DOHH2 (cell line): ENCODE data around the gene PRCC.

Source experiments
- H3F3A ChIP-seq: fragments of 200-600 bp; sonication (generic), shearing (Covaris generic); 2 replicates; pipeline ENCODE4 v1.6.0; 2016; ENCODE audit warnings: antibody characterized with exemption, mild to moderate bottlenecking; ENCODE audit not compliant: control insufficient read depth, insufficient read depth
- H3K27ac ChIP-seq: fragments of 200-600 bp; sonication (generic); 2 replicates; pipeline ENCODE4 v1.5.1; 2014; ENCODE audit warnings: low read depth, mild to moderate bottlenecking, low read length, moderate library complexity
- H3K27me3 ChIP-seq: fragments of 200-600 bp; sonication (generic); 2 replicates; pipeline ENCODE4 v1.6.1; 2014; ENCODE audit warnings: mild to moderate bottlenecking, low read length, mixed read lengths; ENCODE audit not compliant: control insufficient read depth
- H3K36me3 ChIP-seq: fragments of 200-600 bp; sonication (generic); 2 replicates; pipeline ENCODE4 v1.6.1; 2014; ENCODE audit warnings: mild to moderate bottlenecking, low read length, moderate library complexity, mixed read lengths; ENCODE audit not compliant: control insufficient read depth
- H3K4me1 ChIP-seq: fragments of 200-600 bp; sonication (generic); 2 replicates; pipeline ENCODE4 v1.6.1; 2014; ENCODE audit warnings: mild to moderate bottlenecking, low read length, mixed read lengths; ENCODE audit not compliant: control insufficient read depth
- H3K4me2 ChIP-seq: fragments of 200-600 bp; sonication (generic); 2 replicates; pipeline ENCODE4 v1.6.0; 2014; ENCODE audit warnings: mild to moderate bottlenecking, low read length, moderate library complexity
- H3K4me3 ChIP-seq: fragments of 200-600 bp; sonication (generic); 2 replicates; pipeline ENCODE4 v1.5.1; 2014; ENCODE audit warnings: mild to moderate bottlenecking, low read length, mixed read lengths
- H3K79me2 ChIP-seq: fragments of 200-600 bp; sonication (generic); 2 replicates; pipeline ENCODE4 v1.6.1; 2014; ENCODE audit warnings: mild to moderate bottlenecking, low read length, mixed read lengths; ENCODE audit not compliant: control insufficient read depth
- H3K9me2 ChIP-seq: fragments of 200-600 bp; sonication (generic); replicated peaks from 2 replicates; pipeline ENCODE4 v1.6.1; 2014; ENCODE audit warnings: mild to moderate bottlenecking, low read length, mixed read lengths; ENCODE audit not compliant: control insufficient read depth
- H3K9me3 ChIP-seq: fragments of 200-600 bp; sonication (generic); 2 replicates; pipeline ENCODE4 v1.6.1; 2014; ENCODE audit warnings: antibody characterized with exemption, low read length, mixed read lengths; ENCODE audit not compliant: control insufficient read depth, insufficient read depth
- H4K20me1 ChIP-seq: fragments of 200-600 bp; sonication (generic); 2 replicates; pipeline ENCODE4 v1.6.0; 2014; ENCODE audit warnings: low read depth, mild to moderate bottlenecking, antibody characterized with exemption, low read length, moderate library complexity; ENCODE audit not compliant: control insufficient read depth, insufficient read depth
- EZH2phosphoT487 ChIP-seq: fragments of 200-600 bp; sonication (generic); IDR thresholded peaks from 2 replicates; pipeline ENCODE4 v1.6.1; 2017; ENCODE audit warnings: borderline replicate concordance, mild to moderate bottlenecking, antibody characterized with exemption, low read length, moderate library complexity, mixed read lengths
- TF ChIP-seq, protein P1 (sequence below): fragments of 200-600 bp; sonication (generic); IDR thresholded peaks from one replicate; pipeline ENCODE4 v1.5.1; 2014; ENCODE audit warnings: antibody characterized with exemption, mild to moderate bottlenecking, low read depth, low read length; ENCODE audit not compliant: poor library complexity, severe bottlenecking

Gene PRCC

DNA sequence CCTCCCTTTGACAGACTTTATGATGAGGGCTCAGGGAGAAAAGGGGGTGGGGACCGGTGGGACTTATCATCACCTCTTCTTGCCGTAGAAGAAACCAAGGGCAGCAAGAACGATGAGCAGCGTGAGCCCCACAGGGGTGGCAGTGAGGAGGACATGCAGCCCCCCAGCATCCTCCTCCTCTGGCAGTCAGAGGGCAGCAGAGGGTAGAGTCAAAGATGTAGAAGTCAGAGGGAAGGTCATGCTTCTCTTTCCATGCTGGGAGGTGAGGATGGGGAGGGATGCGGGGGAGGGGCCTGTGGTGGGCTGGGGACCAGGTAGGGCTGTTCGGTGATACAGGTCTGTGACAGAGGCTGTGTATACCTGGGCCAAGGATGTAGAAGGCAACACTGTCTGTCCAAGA lies 76.8 kb downstream of the PRCC start:
- no peaks in the 10 kb centered on the region for H4K20me1 ChIP-seq
- H3F3A ChIP-seq, result no peaks in the 10 kb centered on the region
- H3K27ac ChIP-seq, result no peak overlapping the region
- no peaks in the 10 kb centered on the region for H3K79me2 ChIP-seq
- no peak overlapping the region for H3K4me2 ChIP-seq
- no peaks in the 10 kb centered on the region for H3K4me1 ChIP-seq
- no peaks in the 10 kb centered on the region for H3K27me3 ChIP-seq
- no peaks in the 10 kb centered on the region for H3K9me3 ChIP-seq
- H3K9me2 ChIP-seq, result no peaks in the 10 kb centered on the region
- no peak overlapping the region for H3K4me3 ChIP-seq
- H3K36me3 ChIP-seq, result no peaks in the 10 kb centered on the region
- TF ChIP-seq EZH2phosphoT487, result no peak
- TF ChIP-seq, protein P1, sequence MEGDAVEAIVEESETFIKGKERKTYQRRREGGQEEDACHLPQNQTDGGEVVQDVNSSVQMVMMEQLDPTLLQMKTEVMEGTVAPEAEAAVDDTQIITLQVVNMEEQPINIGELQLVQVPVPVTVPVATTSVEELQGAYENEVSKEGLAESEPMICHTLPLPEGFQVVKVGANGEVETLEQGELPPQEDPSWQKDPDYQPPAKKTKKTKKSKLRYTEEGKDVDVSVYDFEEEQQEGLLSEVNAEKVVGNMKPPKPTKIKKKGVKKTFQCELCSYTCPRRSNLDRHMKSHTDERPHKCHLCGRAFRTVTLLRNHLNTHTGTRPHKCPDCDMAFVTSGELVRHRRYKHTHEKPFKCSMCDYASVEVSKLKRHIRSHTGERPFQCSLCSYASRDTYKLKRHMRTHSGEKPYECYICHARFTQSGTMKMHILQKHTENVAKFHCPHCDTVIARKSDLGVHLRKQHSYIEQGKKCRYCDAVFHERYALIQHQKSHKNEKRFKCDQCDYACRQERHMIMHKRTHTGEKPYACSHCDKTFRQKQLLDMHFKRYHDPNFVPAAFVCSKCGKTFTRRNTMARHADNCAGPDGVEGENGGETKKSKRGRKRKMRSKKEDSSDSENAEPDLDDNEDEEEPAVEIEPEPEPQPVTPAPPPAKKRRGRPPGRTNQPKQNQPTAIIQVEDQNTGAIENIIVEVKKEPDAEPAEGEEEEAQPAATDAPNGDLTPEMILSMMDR, result no peak

DNA sequence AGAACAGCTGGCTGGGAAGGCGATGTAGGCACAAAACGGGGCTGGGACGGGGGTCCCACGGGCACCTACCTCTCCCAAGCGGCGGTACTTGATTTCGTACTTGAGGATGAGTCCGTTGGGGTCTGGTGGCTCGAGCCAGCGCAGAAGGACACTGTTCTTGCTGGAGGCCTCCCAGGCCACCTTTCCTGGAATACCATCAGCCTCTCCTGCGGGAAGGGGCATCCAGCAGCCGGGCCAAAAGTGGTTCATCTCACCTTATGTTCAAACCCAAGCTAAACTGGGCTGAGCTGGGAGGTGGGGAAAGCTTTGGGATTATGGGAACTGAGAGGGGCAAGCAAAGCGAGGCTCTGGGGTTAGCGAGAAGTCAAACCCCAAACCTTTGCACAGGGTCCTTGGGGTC lies 77.3 kb downstream of the PRCC start:
- Histone ChIP-seq H3K79me2 (no peaks in the 10 kb centered on the region), H3K4me1 (no peaks in the 10 kb centered on the region), H3K4me3 (no peak overlapping the region), H3K36me3 (no peaks in the 10 kb centered on the region), H3K9me3 (no peaks in the 10 kb centered on the region), H3K27ac (no peak overlapping the region), H3K27me3 (no peaks in the 10 kb centered on the region), H3K4me2 (no peak overlapping the region), H4K20me1 (no peaks in the 10 kb centered on the region), H3K9me2 (no peaks in the 10 kb centered on the region), H3F3A (no peaks in the 10 kb centered on the region)
- no peak for TF ChIP-seq EZH2phosphoT487

DNA sequence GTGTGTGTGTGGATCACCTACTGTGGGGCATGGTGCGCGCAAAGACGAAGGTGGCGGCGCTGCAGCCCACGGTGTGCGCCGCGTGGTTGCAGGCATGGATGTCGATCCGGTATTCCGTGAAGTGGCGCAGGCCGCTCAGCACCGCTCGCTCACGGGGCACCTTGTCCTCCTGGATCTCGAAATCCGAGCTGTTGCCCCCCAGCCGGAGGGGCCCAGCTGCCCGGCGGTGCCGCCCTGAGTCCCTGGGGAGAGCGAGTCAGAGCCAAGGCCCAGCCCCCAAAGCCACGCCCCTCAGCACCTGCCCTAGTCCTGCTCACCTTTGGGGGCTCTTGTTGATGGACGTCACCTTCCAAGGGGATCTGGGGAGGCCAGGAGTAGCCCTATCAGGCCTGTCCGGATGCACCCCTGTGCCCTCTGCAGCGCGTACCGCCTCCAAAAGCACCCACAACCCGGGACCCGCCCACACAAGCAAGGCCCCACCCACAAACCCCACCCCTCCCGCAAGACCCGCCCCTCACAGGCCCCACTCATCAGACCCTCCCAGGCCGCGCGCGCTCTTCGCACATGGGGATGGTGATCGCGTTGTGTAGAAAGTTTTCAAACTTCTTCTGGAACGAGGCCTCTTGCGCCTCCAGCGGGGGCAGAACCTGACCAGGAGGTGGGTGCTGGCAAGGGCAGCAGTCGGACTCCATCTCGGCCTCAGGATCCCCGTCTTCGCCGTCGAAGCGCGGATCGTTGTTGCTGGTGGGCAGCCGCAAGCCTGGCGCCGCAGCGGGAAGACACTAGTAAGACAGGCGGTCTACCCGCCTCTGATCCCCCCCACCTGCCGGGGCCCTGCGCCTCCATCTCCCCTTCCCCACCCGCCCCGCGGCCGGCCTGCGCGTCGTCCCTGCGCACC lies 78.0 kb downstream of the PRCC start:
- TF ChIP-seq, protein P1, result no peak
- Histone ChIP-seq H3K4me1 (no peaks in the 10 kb centered on the region), H3K79me2 (no peaks in the 10 kb centered on the region), H3F3A (no peaks in the 10 kb centered on the region), H3K4me3 (no peak overlapping the region), H3K9me3 (no peaks in the 10 kb centered on the region), H3K4me2 (no peak overlapping the region), H3K9me2 (no peaks in the 10 kb centered on the region), H4K20me1 (no peaks in the 10 kb centered on the region), H3K27ac (no peak overlapping the region), H3K27me3 (no peaks in the 10 kb centered on the region), H3K36me3 (no peaks in the 10 kb centered on the region)

DNA sequence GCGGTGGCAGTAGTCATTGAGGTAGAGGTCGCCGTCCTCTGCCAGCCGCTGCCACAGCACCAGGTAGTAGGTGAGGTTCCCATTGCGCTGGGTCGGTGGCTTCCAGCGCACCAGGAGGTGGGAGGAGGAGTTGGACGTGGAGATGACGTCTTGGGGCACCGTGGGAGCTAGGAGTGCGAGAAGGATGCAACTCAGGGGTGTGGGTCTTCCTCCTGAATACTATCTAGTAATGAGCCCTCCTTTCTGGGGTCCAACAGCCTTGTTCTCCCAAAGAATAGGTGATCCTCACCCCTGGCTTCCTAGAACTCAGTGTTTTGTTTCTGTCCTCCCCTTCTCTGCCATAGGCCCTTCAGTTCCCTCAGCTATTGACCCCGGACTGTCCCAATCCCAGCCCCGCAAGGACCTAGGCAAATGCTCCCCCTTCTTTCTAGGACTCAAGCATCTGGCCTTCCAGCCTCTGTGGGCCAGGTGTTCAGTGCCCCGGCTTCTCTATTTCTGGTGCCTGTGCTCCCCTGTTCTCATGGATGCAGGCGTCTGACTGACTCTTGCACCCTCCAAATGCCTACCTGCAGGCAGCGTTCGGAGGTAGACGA lies 78.7 kb downstream of the PRCC start:
- no peaks in the 10 kb centered on the region for H4K20me1 ChIP-seq
- H3F3A ChIP-seq, result no peaks in the 10 kb centered on the region
- no peak overlapping the region for H3K4me2 ChIP-seq
- H3K9me3 ChIP-seq, result no peaks in the 10 kb centered on the region
- H3K36me3 ChIP-seq, result no peaks in the 10 kb centered on the region
- H3K27ac ChIP-seq, result no peak overlapping the region
- H3K79me2 ChIP-seq, result no peaks in the 10 kb centered on the region
- no peak overlapping the region for H3K4me3 ChIP-seq
- TF ChIP-seq, protein P1, result no peak
- TF ChIP-seq EZH2phosphoT487, result no peak
- no peaks in the 10 kb centered on the region for H3K27me3 ChIP-seq
- H3K9me2 ChIP-seq, result no peaks in the 10 kb centered on the region
- H3K4me1 ChIP-seq, result no peaks in the 10 kb centered on the region
